Muscle of back (tissue), 13 donors: ENCODE measurements around the gene FANCE. TPM values are rescaled to one million over a fixed set of nuclear protein-coding genes. Genes with fewer than 3 reads are reported as not detected.

ENCODE experiments used
- DNase-seq, 3 donors: peaks; one replicate each; pipeline versions ENCODE4 v3.0.0 to v3.0.0-alpha.2; 2013
- long read RNA-seq, 9 donors: transcript quantifications; one replicate each; lab custom pipeline, GENCODE V29; 2026
- polyA plus RNA-seq, 10 donors: library from polyadenylated mRNA; unstranded; fragments of 120-200 nt; gene quantifications; one replicate each; pipeline ENCODE4 v1.2.1, GENCODE V29; 2013; ENCODE audit not compliant: insufficient read length in 10 of 10

Gene FANCE, protein sequence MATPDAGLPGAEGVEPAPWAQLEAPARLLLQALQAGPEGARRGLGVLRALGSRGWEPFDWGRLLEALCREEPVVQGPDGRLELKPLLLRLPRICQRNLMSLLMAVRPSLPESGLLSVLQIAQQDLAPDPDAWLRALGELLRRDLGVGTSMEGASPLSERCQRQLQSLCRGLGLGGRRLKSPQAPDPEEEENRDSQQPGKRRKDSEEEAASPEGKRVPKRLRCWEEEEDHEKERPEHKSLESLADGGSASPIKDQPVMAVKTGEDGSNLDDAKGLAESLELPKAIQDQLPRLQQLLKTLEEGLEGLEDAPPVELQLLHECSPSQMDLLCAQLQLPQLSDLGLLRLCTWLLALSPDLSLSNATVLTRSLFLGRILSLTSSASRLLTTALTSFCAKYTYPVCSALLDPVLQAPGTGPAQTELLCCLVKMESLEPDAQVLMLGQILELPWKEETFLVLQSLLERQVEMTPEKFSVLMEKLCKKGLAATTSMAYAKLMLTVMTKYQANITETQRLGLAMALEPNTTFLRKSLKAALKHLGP
- 10 to 100 TPM; 14.8 to 24.5 (median 17.6) TPM for polyA plus RNA-seq
- long read RNA-seq, donor 1, partial matches to known transcripts = 5 of 7 reads
- long read RNA-seq, donor 1, other reads (novel, unspliced or antisense) = 0 of 7 reads
- long read RNA-seq, donor 2 = 0 reads
- long read RNA-seq, donor 3 = 0 reads
- long read RNA-seq, donor 4 = 0 reads
- long read RNA-seq, donor 5 = 0 reads
- long read RNA-seq, donor 6, partial matches to known transcripts = 0 of 2 reads
- long read RNA-seq, donor 6, other reads (novel, unspliced or antisense) = 0 of 2 reads
- long read RNA-seq, donor 7, partial matches to known transcripts = 0 of 1 reads
- long read RNA-seq, donor 7, other reads (novel, unspliced or antisense) = 0 of 1 reads
- long read RNA-seq, donor 8, partial matches to known transcripts = 0 of 1 reads
- long read RNA-seq, donor 8, other reads (novel, unspliced or antisense) = 0 of 1 reads
- long read RNA-seq, donor 9 = 0 reads

GRCh38 chr6:35452183-35453090 lies at the start of gene FANCE:
TSS of gene FANCE (plus strand) at chr6:35452338. CDS start at chr6:35452546, 208 bp downstream.
- DNase-seq = peak; percentile 91 to 97 (median 94)

GRCh38 chr6:35402856-35403191 lies 49.3 kb upstream of the FANCE start:
- no peak for DNase-seq

DNA sequence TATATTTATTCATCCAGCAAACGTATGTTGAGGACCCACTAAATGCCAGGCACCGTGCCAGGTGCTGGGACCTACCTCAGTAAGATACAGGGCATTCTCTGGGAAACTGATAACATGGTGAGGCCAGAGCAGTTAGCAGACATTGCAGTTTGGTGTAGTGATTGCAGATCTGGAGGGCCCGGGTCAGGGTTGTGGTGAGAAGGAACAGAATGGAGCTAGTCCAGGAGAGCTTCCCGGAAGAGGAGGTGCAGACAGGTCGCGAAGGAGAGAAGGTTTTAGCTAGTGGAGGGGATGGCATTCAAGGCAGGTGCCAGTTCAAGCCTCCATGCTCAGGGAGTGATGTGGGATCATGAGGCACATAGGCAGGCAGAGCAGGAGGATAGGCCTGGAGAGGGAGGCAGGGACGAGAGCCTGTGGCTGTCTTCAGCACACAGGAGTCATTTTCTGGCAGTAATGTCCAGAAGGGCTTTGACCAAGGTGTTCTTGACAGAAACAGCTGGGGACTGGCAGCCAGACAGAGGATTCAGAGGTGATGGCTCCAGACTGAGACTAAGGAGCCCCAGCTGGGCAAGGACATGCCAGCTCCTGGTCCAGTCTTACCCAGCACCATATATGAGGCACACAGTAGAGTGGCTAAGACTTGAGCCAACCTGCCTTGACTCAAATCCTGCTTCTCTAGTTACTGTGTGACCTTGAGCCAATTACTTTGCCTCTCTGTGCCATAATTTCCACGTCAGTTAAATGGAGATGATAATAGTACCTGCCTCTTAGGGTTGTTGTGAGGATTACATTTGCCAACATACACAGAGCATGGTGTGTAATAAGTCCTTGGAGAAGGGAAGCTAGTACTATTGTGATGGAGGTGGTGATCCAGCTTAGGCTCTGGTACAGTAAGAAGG lies 48.3 kb upstream of the FANCE start:
- no peak for DNase-seq

DNA sequence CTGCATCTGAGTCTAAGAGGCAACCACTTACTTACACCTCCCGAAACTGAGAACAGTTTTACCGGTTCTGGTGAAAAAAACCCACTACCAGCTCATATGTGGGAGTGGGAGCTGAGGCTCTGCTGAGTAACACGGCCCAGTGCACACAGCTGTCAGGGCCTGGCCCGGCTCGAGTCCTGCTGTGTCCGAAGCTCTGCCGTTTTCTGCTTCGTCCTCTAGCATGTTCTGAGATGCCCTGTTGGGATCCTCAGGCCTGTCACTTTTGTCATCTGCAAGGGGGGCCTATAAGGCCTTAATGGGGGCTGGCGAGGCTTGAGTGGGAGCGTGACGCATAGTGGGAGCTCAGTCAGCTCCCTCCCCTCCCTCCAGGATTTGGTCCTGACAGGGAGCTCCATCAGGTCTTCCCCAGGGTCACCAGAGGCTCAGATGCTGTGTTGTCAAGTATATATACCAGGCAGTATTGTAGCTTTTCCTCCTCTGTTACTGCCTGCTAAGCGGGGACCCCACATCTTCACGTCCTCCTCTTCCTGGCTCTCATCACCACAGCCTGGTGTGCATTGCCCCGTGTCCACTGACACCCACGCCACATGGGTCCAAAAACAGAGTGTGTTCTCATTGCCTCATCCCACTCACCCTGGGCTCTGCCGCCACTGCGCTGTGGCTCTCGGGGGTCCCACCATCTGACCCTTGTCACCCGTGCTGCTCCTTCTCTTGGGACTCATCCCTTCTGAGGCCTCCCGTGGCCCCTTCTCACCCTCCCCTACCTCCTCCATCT lies 45.2 kb upstream of the FANCE start:
- no peak for DNase-seq

- no peak for DNase-seq
These were observed 42.9 kb upstream of the FANCE start for GRCh38 chr6:35409245-35409644.

- no peak for DNase-seq
These were observed 42.0 kb upstream of the FANCE start for GRCh38 chr6:35410131-35410530.

- DNase-seq = no peak
These were observed 41.1 kb upstream of the FANCE start for GRCh38 chr6:35411066-35411465.

DNA sequence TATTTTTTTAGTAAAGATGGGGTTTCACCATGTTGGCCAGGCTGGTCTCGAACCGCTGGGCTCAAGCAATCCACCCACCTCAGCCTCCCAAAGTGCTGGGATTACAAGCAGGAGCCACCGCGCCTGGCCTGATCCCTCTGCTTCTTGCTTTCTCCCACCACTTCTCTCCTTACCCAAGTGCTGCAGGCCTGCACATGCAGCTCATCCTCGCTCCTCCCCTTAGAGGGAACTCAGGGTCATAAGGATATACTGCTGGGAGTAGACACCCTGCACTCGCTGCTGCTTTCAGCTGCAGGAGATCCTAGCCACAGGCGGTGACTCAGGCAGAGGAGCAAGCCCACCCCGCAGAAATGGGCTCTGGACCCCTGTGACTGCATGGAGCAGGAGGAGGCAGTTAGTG lies 40.0 kb upstream of the FANCE start:
- no peak for DNase-seq

GRCh38 chr6:35413911-35414310 lies 38.2 kb upstream of the FANCE start:
- DNase-seq = no peak

- DNase-seq = peak; percentile 49 to 65 (median 59)
These were observed 36.9 kb upstream of the FANCE start for GRCh38 chr6:35415065-35415891.

DNA sequence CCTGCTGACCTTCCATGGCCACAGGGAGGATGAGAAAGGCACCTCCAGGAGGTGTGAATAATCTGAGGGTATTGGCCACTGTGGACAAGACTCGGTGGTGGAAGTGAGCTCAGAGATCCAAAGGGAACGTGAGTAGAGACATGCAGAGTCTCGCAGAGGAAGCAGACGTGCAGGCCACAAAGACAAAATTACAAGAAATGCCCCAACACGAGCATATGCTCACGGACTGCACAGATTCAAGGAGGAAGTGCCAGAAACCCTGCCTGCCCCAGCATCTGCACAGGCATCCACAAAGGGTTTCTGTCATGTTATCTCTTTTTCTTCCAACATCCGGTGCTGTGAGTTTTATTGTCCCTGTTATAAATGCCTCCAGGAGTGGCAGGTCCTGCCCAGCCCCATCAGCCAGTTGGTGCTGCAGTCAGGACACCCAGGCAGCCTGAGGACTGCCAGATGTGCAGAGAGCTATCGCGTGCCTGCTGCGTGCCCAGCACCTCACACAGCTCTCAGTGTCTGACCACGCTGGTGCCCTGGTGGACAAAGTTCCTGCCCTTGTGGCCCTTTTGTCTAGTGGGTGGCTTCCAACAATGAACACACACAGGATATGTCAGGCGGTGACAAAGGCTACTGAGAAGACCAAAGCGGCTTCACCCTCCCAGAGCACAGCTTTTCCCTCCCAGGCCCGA lies 34.0 kb upstream of the FANCE start:
- peak in 1 of 3 donors; percentile 21 for DNase-seq

- DNase-seq = peak; percentile 19 to 60 (median 45)
These were observed 32.7 kb upstream of the FANCE start for GRCh38 chr6:35419417-35419816.

DNA sequence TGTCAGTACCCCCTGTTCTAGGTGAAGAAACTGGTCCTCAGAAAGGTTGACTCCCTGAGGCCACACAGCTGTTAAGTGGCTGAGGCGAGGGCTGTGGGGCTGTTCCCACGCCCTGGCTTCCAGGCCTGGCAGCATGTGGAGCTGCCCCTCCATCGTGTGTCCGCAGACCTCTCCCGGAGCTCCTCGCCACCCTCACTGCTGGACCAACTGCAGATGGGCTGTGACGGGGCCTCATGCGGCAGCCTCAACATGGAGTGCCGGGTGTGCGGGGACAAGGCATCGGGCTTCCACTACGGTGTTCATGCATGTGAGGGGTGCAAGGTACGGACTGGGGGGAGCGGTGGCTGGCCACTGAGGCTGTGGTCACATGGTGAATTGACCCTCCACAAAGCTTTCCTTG lies 32.2 kb upstream of the FANCE start:
- DNase-seq = no peak

GRCh38 chr6:35425284-35425683 lies 26.9 kb upstream of the FANCE start:
- DNase-seq = peak in 1 of 3 donors; percentile 91

GRCh38 chr6:35426074-35426473 lies 26.1 kb upstream of the FANCE start:
- DNase-seq = no peak

GRCh38 chr6:35427435-35427834 lies 24.7 kb upstream of the FANCE start:
- no peak for DNase-seq

GRCh38 chr6:35427851-35428321 lies 24.3 kb upstream of the FANCE start:
- DNase-seq = peak in 1 of 3 donors; percentile 70
